IMR-90 (cell line): ENCODE data around the gene CRYBA4. TPM values are rescaled to one million over a fixed set of nuclear protein-coding genes. Genes with fewer than 3 reads are reported as not detected.

Experiments
- ATAC-seq: fragments of 200-7000 bp; cut with Tn5 transposase; 2 replicates; pipeline ENCODE4 v1.9.1; 2020; ENCODE audit warnings: low read depth, mild to moderate bottlenecking, moderate library complexity
- BruUV-seq: library from RNA; stranded (reverse); fragments of 400-500 nt; replicated peaks from 2 replicates; lab custom pipeline; 2021; lab: Mats Ljungman, UMichigan
- CTCF ChIA-PET: fragments of 300-600 bp; formaldehyde crosslinking; extraction: SDS; loops from one replicate; lab custom pipeline; 2021; ENCODE audit warnings: antibody characterized with exemption; lab: Yijun Ruan, JAX
- POLR2A ChIA-PET: fragments of 300-600 bp; sonication (Branson Sonifier 250); formaldehyde crosslinking; loops from one replicate; lab custom pipeline; 2022; ENCODE audit warnings: antibody characterized with exemption; ENCODE audit not compliant: unreplicated experiment; lab: Charles Lee
- DNase-seq: peaks from one replicate; pipeline ENCODE4 v3.0.0; 2013
- H2AFZ ChIP-seq: replicated peaks from 2 replicates; pipeline ENCODE3; 2013; ENCODE audit warnings: low read length, mild to moderate bottlenecking; ENCODE audit not compliant: poor library complexity
- H2AK5ac ChIP-seq: 2 replicates; pipeline ENCODE4 v1.6.1; 2013; ENCODE audit warnings: low read depth, low read length, inconsistent platforms
- H2AK9ac ChIP-seq: replicated peaks from 2 replicates; pipeline ENCODE3; 2013; ENCODE audit warnings: mild to moderate bottlenecking, low read depth, low read length, moderate library complexity; ENCODE audit not compliant: poor library complexity
- H2BK120ac ChIP-seq: 2 replicates; pipeline ENCODE4 v1.6.1; 2013; ENCODE audit warnings: low read depth, low read length, inconsistent platforms
- H2BK15ac ChIP-seq: 3 replicates; pipeline ENCODE4 v1.6.1; 2013; ENCODE audit warnings: low read depth, low read length, inconsistent platforms
- H2BK20ac ChIP-seq: 2 replicates; pipeline ENCODE4 v1.6.1; 2013; ENCODE audit warnings: low read depth, mild to moderate bottlenecking, inconsistent platforms, low read length, moderate library complexity
- H2BK5ac ChIP-seq: 2 replicates; pipeline ENCODE4 v1.6.1; 2013; ENCODE audit warnings: mild to moderate bottlenecking, low read depth, low read length, inconsistent platforms; ENCODE audit not compliant: poor library complexity, severe bottlenecking
- H3K14ac ChIP-seq: replicated peaks from 2 replicates; pipeline ENCODE4 v1.6.1; 2013; ENCODE audit warnings: low read depth, low read length, inconsistent platforms
- H3K18ac ChIP-seq: 2 replicates; pipeline ENCODE4 v1.6.1; 2013; ENCODE audit warnings: low read depth, low read length, control low read depth
- H3K23ac ChIP-seq: 2 replicates; pipeline ENCODE4 v1.6.1; 2013; ENCODE audit warnings: low read depth, low read length, inconsistent platforms
- H3K27ac ChIP-seq: 2 replicates; pipeline ENCODE4 v1.5.1; 2013; ENCODE audit warnings: mild to moderate bottlenecking, control low read depth, low read length; ENCODE audit not compliant: insufficient read depth
- H3K27me3 ChIP-seq: 2 replicates; pipeline ENCODE4 v1.6.1; 2013; ENCODE audit warnings: low read length; ENCODE audit not compliant: control insufficient read depth, insufficient read depth
- H3K36me3 ChIP-seq: 2 replicates; pipeline ENCODE4 v1.6.1; 2013; ENCODE audit warnings: low read length, mixed read lengths; ENCODE audit not compliant: control insufficient read depth, insufficient read depth
- H3K4ac ChIP-seq: 2 replicates; pipeline ENCODE4 v1.6.1; 2013; ENCODE audit warnings: low read depth, low read length, inconsistent platforms
- H3K4me1 ChIP-seq: 2 replicates; pipeline ENCODE4 v1.6.1; 2013; ENCODE audit warnings: low read length, mixed read lengths; ENCODE audit not compliant: control insufficient read depth, insufficient read depth
- H3K4me2 ChIP-seq: 2 replicates; pipeline ENCODE4 v1.6.1; 2013; ENCODE audit warnings: low read depth, mild to moderate bottlenecking, control low read depth, low read length, moderate library complexity
- H3K4me3 ChIP-seq: 2 replicates; pipeline ENCODE4 v1.5.1; 2013; ENCODE audit warnings: low read depth, mild to moderate bottlenecking, control low read depth, low read length, moderate library complexity; ENCODE audit not compliant: insufficient read depth
- H3K56ac ChIP-seq: 2 replicates; pipeline ENCODE4 v1.6.1; 2013; ENCODE audit warnings: low read length, inconsistent platforms; ENCODE audit not compliant: insufficient read depth; ENCODE audit errors: extremely low read depth
- H3K79me1 ChIP-seq, 2 experiments: 2 replicates each; pipeline ENCODE4 v1.6.1; 2013; ENCODE audit warnings: low read length in 2 of 2, inconsistent platforms in 1 of 2, low read depth in 1 of 2
- H3K9ac ChIP-seq: 2 replicates; pipeline ENCODE4 v1.6.1; 2013; ENCODE audit warnings: low read depth, low read length, control low read depth
- H3K9me1 ChIP-seq: 2 replicates; pipeline ENCODE4 v1.6.1; 2013; ENCODE audit warnings: low read length, inconsistent platforms; ENCODE audit not compliant: insufficient read depth
- H3K9me3 ChIP-seq: 2 replicates; pipeline ENCODE4 v1.6.1; 2013; ENCODE audit warnings: low read length; ENCODE audit not compliant: control insufficient read depth, insufficient read depth
- H4K20me1 ChIP-seq: 2 replicates; pipeline ENCODE4 v1.6.1; 2013; ENCODE audit warnings: low read length, inconsistent platforms; ENCODE audit not compliant: insufficient read depth
- H4K5ac ChIP-seq: 2 replicates; pipeline ENCODE4 v1.6.1; 2013; ENCODE audit warnings: mild to moderate bottlenecking, low read depth, low read length, control low read depth
- H4K8ac ChIP-seq, 2 experiments: 2 replicates each; pipeline ENCODE4 v1.6.1; 2013; ENCODE audit warnings: low read depth in 2 of 2, low read length in 2 of 2, control low read depth in 1 of 2, inconsistent platforms in 1 of 2
- H4K91ac ChIP-seq: 2 replicates; pipeline ENCODE4 v1.6.1; 2013; ENCODE audit warnings: low read depth, low read length, inconsistent platforms; ENCODE audit not compliant: insufficient read depth
- BHLHE40 ChIP-seq: fragments of 150-350 bp; IDR thresholded peaks from 2 replicates; pipeline ENCODE4 v1.6.1; 2016; ENCODE audit warnings: mild to moderate bottlenecking, low read depth, low read length
- CEBPB ChIP-seq: IDR thresholded peaks from 2 replicates; pipeline ENCODE4 v1.6.1; 2012; ENCODE audit warnings: low read depth, low read length, improper control_type of control experiment
- FOS ChIP-seq: fragments of 150-350 bp; IDR thresholded peaks from 2 replicates; pipeline ENCODE4 v1.6.1; 2016; ENCODE audit warnings: low read depth, low read length
- MAFK ChIP-seq: IDR thresholded peaks from 2 replicates; pipeline ENCODE4 v1.6.1; 2012; ENCODE audit warnings: low read depth, low read length, improper control_type of control experiment
- MAZ ChIP-seq: IDR thresholded peaks from 2 replicates; pipeline ENCODE4 v1.6.1; 2012; ENCODE audit warnings: low read depth, mild to moderate bottlenecking, low read length, improper control_type of control experiment, moderate library complexity, borderline replicate concordance
- MXI1 ChIP-seq: IDR thresholded peaks from 2 replicates; pipeline ENCODE4 v1.6.1; 2012; ENCODE audit warnings: low read depth, mild to moderate bottlenecking, low read length, moderate library complexity, borderline replicate concordance
- NFE2L2 ChIP-seq: fragments of 150-350 bp; IDR thresholded peaks from 2 replicates; pipeline ENCODE4 v1.6.1; 2016; ENCODE audit warnings: low read depth, mild to moderate bottlenecking, low read length
- POLR2A ChIP-seq: IDR thresholded peaks from 2 replicates; pipeline ENCODE4 v1.6.1; 2012; ENCODE audit warnings: mild to moderate bottlenecking, low read depth, low read length
- RAD21 ChIP-seq: IDR thresholded peaks from 2 replicates; pipeline ENCODE4 v1.6.1; 2012; ENCODE audit warnings: low read length, improper control_type of control experiment
- RCOR1 ChIP-seq: IDR thresholded peaks from 2 replicates; pipeline ENCODE4 v1.6.1; 2012; ENCODE audit warnings: mild to moderate bottlenecking, low read length, improper control_type of control experiment; ENCODE audit not compliant: insufficient replicate concordance
- RFX5 ChIP-seq: IDR thresholded peaks from 2 replicates; pipeline ENCODE4 v1.8.0; 2012; ENCODE audit warnings: low read depth, mild to moderate bottlenecking, low read length, moderate library complexity
- USF2 ChIP-seq: fragments of 150-350 bp; IDR thresholded peaks from 2 replicates; pipeline ENCODE4 v1.6.1; 2017; ENCODE audit warnings: mild to moderate bottlenecking, antibody characterized with exemption, low read length, low read depth
- WGBS, 2 experiments: methylation state at CpG; one replicate each; pipeline versions ENCODE4 v1.1.5 to v1.1.7; 2013; ENCODE audit warnings: missing lambda C conversion rate in 2 of 2; ENCODE audit not compliant: insufficient read length in 1 of 2; ENCODE audit errors: extremely low coverage in 2 of 2; 5-methylcytosine and 5-hydroxymethylcytosine counted together
- dilution Hi-C: fragments of 300-500 bp; cut with HindIII; formaldehyde crosslinking; loops from one replicate; pipeline ENCODE4 v1.14.3; 2018; ENCODE audit warnings: low sequenced_read_pairs; ENCODE audit not compliant: unreplicated experiment
- in situ Hi-C: fragments of 300-500 bp; cut with MboI; formaldehyde crosslinking; loops from 3 replicates; pipeline ENCODE4 v1.14.3; 2019; ENCODE audit warnings: low sequenced_read_pairs, inconsistent platforms, mixed read lengths
- intact Hi-C: fragments of 100-400 bp; cut with micrococcal nuclease; formaldehyde crosslinking; loops from 2 replicates; pipeline ENCODE4 v1.10.0; 2022
- polyA plus RNA-seq, 3 experiments: library from polyadenylated mRNA; depleted of rRNA; stranded (reverse); fragments of >200 nt; gene quantifications; 2 replicates each; pipeline ENCODE4 v1.2.3, GENCODE V29; 2012; ENCODE audit warnings: low replicate concordance in 1 of 3
- total RNA-seq: library from RNA; depleted of rRNA; stranded (reverse); fragments of >200 nt; gene quantifications from 2 replicates; pipeline ENCODE4 v1.2.3, GENCODE V29; 2012
- TF ChIP-seq, protein P1 (sequence below): conservative IDR thresholded peaks from 2 replicates; pipeline ENCODE4 v1.5.1; 2012; ENCODE audit warnings: mild to moderate bottlenecking, low read depth, low read length, improper control_type of control experiment

Gene CRYBA4
- total and polyA plus RNA-seq, 2 of the 4 experiments (the other 2 are of a cell fraction), result not detected

DNA sequence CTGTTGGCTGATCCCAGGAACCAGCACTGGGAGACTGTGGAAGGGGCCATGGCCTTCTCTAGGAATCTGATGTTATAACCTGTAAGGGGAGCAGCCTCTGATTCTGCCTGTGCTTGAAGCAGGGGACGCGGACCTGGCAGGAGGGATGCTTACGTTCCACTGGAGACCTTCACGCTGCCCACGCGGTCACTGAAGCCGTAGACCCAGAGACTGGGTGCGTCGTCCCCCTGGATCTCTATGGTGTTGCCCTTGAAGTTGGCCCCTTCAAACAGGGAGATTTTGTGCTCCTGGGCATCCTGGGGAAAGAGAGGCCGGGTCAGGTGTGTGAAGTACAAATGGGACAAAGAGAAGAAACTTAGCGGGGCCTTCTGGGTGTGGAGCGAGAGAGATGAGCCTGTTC, 20.0 kb upstream of the CRYBA4 start:
- Histone ChIP-seq H4K20me1 (no peaks in the 10 kb centered on the region), H2BK15ac (no peak overlapping the region; the same call in 2 of the 3 replicates), H3K4me1 (no peaks in the 10 kb centered on the region), H3K4ac (no peak overlapping the region), H4K91ac (no peak overlapping the region), H2AFZ (peak overlapping the region; percentile 70), H3K4me2 (no peak overlapping the region), H3K56ac (no peak overlapping the region), H3K18ac (no peak overlapping the region), H3K9me1 (peaks cover 2% of the 10 kb centered on the region; the same call in 1 of the 2 replicates), H2AK5ac (peak overlapping the region; percentile 21; the same call in 1 of the 2 replicates), H3K23ac (no peak overlapping the region), H3K79me1 (no peaks in the 10 kb centered on the region), H2AK9ac (peak overlapping the region; percentile 87), H3K14ac (no peak overlapping the region), H4K8ac (no peak overlapping the region), H4K5ac (no peak overlapping the region), H2BK5ac (no peak overlapping the region), H3K36me3 (no peaks in the 10 kb centered on the region), H2BK20ac (no peak overlapping the region), H3K27ac (no peak overlapping the region), H3K27me3 (peaks cover 21% of the 10 kb centered on the region), H3K9me3 (no peaks in the 10 kb centered on the region), H3K9ac (no peak overlapping the region), H2BK120ac (no peak overlapping the region), H3K4me3 (no peak overlapping the region)
- DNase-seq, result no peak
- WGBS, 2 experiments, result 79% methylated on average over 6 of the region's 12 CpGs; no CpG with 5 or more reads in 1 of the 2 experiments
- TF ChIP-seq, protein P1, sequence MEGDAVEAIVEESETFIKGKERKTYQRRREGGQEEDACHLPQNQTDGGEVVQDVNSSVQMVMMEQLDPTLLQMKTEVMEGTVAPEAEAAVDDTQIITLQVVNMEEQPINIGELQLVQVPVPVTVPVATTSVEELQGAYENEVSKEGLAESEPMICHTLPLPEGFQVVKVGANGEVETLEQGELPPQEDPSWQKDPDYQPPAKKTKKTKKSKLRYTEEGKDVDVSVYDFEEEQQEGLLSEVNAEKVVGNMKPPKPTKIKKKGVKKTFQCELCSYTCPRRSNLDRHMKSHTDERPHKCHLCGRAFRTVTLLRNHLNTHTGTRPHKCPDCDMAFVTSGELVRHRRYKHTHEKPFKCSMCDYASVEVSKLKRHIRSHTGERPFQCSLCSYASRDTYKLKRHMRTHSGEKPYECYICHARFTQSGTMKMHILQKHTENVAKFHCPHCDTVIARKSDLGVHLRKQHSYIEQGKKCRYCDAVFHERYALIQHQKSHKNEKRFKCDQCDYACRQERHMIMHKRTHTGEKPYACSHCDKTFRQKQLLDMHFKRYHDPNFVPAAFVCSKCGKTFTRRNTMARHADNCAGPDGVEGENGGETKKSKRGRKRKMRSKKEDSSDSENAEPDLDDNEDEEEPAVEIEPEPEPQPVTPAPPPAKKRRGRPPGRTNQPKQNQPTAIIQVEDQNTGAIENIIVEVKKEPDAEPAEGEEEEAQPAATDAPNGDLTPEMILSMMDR, result no peak
- no peak for TF ChIP-seq MAFK
- TF ChIP-seq FOS, result no peak
- TF ChIP-seq MXI1, result no peak
- no peak for TF ChIP-seq RFX5
- no peak for TF ChIP-seq USF2
- no peak for TF ChIP-seq POLR2A
- no peak for TF ChIP-seq CEBPB
- TF ChIP-seq NFE2L2, result no peak
- TF ChIP-seq BHLHE40, result no peak
- TF ChIP-seq RCOR1, result no peak
- TF ChIP-seq RAD21, result no peak
- TF ChIP-seq MAZ, result no peak
- in situ Hi-C loops, result no loop called here
- no TSS peak for BruUV-seq
- ChIA-PET POLR2A (no interaction called here), CTCF (no interaction called here)
- intact Hi-C loops, result no loop called here
- dilution Hi-C loops, result no loop called here
- ATAC-seq, result 0 out of 2 replicates have a peak, but pooled peaks have one; percentile 14
